ENCODE measurements around the gene TMEM232.

DNA sequence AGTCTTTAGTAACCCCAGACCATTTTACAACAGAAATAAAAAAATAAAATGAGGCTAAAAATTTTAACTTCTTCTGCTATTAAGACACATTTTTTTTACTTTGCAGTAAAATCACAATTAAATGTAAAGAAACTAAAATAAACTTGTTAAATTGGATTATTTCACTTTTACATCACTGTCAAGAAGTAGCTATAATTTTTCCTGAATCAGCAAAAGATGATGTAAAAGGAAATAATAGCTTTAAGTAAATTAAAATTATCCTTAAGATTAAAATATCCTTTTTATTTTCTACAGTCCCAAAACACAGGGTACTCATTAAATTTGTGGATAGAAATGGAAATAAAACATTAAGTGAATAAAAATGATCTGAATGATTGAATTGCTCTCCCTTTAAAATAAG, 44.5 kb downstream of the TMEM232 start:
- TF ChIP-seq MCM3 (IDR thresholded peaks at IDR 0.05) (no peak), SAP30 (IDR thresholded peaks at IDR 0.05; ENCODE audit: borderline replicate concordance, insufficient read depth, low read depth, low read length, poor library complexity, severe bottlenecking) (no peak), ZFP36 (IDR thresholded peaks at IDR 0.05; ENCODE audit: low read depth, low read length, partially characterized antibody) (no peak)
- TF ChIP-seq, protein P1, sequence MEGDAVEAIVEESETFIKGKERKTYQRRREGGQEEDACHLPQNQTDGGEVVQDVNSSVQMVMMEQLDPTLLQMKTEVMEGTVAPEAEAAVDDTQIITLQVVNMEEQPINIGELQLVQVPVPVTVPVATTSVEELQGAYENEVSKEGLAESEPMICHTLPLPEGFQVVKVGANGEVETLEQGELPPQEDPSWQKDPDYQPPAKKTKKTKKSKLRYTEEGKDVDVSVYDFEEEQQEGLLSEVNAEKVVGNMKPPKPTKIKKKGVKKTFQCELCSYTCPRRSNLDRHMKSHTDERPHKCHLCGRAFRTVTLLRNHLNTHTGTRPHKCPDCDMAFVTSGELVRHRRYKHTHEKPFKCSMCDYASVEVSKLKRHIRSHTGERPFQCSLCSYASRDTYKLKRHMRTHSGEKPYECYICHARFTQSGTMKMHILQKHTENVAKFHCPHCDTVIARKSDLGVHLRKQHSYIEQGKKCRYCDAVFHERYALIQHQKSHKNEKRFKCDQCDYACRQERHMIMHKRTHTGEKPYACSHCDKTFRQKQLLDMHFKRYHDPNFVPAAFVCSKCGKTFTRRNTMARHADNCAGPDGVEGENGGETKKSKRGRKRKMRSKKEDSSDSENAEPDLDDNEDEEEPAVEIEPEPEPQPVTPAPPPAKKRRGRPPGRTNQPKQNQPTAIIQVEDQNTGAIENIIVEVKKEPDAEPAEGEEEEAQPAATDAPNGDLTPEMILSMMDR (IDR thresholded peaks at IDR 0.05 in 2 of 3, conservative IDR thresholded peaks at IDR 0.05 in 1 of 3; ENCODE audit: insufficient read depth in 2 of 3, low read depth in 1 of 3, low read length in 3 of 3), result no peak
